GM03348 (cell line): ENCODE measurements around the gene BCAP31.
"Not testable (repeated sequence)": the region's sequence is repeated elsewhere in the genome, so short reads cannot be mapped to it uniquely, and the experiment has no call there.

Experiments used
- DNase-seq: peaks from one replicate; pipeline ENCODE4 v3.0.0; 2012; ENCODE audit warnings: low spot score

The BCAP31 gene

DNA sequence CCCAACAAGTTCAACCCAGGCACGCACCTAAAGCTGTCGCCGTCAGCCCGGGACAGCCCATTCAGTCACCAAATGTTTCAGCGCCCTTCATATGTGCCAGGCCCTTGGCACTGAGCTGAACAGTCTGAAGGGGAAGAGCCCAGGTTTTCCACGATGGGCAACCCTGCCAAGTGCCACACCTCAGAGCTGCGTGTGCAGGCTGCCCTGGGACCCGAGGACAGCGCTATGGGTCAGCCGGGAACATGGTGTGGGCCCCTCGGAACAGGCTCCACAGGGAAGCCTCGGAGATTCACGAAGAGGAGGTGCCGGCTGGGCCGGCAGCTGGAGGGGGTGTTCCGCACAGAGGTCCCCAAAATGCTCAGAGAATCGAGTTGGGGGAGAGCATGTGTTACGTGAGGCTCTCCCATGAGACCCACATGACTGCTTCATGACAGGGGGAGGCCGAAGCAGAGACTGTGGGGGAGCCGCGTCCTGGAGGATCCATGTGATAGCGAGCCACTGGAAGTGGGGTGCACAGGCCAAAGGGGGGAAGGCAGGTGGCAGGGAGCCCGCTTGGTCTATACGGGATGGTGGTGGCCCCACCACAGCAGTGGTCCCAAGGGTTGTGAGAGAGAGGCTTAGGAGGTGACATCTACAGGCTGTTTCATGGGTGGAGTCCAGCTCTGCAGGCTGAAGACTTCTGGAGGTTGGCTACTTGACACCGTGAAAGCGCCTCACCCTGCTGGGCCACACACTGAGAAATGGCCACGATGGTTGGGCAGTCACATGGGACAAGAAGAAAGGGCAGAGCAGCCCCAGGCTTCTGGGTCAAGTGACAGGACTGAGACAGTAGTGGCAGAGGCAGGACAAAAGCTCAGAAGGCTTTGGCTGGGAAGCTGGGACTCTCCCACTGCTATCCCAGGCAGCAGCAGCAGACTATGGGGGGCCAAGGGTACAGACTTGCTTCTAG is 14.2 kb downstream of the BCAP31 start:
- DNase-seq, result no peak

DNA sequence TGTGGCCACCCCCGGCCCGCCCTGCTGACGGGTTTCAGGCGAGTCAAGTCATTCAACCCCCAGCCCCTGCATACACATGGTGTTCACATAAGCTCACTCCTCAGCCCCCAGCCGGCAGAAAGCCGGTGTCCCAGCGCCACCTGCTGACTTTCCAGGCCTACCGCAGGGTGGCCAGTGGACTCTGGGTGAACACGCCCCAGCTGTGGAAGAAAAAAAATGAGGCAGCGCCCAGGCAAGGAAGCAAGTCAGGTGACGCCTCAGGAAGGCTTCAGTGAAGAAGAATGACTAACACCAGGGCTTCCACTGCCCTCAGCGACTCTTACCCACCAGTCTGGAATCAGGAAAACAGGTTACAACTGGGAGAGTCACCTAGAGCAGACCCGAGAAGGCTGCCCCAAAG is 15.8 kb downstream of the BCAP31 start:
- DNase-seq, result peak; percentile 58

DNA sequence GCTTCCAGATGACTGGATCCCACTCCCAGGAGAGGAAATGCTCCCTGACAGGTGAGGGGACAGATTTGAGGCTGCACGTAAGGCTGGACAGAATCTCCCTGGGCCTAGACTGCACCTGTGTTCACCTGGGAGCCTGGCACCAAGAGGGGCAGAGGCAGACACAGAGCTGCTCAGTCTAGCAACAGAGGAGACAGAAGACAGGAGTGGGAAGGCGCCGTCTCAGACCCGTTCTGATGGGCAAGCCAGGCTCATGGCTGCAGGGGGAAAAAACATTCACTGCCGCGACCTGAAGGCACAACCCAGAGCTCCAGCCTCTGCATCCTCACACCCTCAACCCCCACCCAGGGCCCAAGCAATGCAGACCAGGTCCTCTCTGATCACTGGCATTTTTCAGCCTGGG is 16.8 kb downstream of the BCAP31 start:
- no peak for DNase-seq

DNA sequence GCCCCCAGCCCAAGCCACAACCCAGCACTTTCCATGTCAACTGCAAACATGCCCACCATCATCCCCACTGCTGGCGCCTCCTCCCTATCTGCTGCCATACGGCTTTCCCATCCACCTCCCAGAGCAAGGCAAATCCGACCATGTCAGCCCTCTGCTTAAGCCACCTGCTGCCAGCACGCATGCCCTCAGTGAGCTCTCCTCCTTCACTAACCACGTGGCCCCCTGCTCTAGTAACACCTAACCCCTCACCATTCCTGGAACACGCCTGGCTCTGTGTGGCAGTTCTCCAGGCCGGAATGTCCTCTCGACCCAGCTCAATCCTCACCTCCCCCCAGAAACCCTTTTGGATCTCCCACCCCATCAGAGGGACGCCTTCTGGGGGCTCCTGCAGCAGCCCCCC is 17.4 kb downstream of the BCAP31 start:
- no peak for DNase-seq

DNA sequence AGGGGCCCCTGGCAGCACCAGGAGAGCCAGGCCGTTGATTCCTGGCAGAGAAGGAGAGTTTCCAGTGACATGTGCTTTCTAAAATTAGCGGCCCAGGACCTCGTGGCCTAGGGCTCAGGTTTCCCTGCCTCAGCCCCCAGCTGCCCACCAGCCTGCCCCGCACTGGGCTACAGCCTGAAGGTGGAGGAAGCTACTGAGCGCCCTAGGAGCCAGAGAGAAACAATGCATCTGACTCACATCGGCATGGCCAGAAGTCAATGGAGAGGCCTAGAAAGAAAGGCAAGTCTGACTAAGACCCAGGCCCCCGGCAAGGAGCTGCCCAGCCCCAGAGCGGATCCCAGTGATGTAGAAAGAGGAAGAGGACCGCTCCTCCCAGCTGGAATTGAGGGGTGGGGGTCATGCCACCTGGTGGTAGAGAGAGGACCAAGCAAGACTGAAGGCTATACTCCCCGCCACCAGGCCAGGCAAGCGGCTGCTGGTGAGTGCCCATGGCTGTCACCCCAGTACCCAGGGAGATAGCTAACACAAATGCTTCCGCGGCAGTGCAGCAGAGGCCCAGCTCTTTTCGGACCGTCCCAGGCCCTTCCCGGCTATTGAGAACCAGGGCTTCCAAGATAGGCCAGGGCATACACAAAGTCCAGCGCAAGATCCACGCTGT is 18.7 kb downstream of the BCAP31 start:
- DNase-seq, result not testable (repeated sequence)

DNA sequence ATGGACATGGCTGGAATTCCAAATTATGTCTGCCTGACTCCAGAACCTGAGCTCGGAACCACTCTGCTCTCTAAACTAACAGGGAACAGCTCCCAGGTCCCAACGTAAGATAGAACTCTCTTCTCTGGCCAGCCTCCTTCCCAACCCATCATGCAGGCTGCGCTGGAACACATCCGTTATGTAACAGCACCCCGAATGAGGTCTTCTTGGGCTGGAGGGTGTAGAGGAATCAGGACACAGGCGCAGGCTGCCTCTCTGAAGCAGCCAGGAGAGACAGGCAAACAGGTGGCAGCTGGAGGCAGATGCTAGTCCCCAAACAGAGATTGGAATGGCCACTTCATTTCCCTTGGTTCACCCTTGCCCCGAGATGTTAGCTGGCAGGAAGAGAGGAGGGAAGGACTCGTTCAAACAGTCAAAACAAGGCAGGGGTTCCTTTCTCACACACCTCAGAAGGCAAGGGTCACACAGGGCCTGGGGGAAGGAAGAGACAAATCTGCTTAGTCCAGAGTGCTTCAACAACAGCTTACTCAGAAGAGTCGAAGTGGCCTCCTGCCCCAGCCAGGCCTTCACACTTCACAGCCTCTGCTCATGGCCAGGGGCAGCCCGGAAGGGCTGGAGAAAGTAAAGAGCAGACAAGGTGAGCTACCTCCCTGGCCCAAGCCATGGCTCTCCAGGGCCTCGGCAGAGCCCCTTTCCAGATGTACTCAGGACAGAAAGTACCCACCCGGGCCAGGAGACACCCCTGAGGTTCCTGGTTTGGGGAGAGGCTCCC is 19.4 kb downstream of the BCAP31 start:
- DNase-seq, result not testable (repeated sequence)

DNA sequence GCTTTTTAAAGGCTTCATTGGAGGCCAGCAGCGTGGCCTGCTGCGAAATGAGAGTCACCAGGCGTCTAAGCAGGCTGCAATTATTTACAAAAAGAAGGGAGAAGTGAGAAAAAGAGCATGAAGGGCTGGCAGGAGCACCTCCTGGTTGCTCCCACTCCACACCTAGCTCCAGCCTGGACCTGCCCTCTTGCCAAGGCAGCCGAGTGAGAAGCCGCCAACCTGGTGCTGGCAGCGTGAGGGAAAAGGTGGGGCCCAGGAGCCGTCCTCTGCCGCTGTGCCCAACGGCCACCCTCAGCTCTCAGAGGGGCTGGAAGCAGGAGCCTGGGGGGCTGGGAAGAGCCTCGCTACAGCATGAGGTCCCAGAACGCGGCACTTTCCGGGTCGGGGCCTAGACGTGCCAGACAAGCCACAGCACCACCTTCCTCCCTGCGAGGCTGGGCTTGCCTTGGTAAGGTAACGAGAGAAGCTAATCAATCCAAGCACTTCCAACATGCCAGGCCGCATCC is 20.1 kb downstream of the BCAP31 start:
- DNase-seq, result no peak

DNA sequence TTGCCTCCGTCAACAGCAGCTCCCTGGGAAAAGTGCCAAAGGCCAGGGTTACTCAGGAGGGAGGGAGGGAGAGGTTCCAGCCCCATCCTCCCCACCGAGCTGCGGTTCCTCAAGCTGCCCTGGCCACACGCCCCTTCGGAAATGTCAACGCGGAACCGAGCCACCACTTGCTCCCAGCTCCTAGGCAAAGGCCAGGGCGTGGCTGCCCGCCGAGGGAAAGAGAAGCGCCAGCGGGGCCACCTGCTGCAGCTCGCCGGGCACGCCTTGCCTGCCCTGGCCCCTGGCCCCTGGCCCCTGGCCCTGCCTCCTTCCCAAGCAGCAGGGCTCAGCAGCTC is 21.2 kb downstream of the BCAP31 start:
- no peak for DNase-seq

DNA sequence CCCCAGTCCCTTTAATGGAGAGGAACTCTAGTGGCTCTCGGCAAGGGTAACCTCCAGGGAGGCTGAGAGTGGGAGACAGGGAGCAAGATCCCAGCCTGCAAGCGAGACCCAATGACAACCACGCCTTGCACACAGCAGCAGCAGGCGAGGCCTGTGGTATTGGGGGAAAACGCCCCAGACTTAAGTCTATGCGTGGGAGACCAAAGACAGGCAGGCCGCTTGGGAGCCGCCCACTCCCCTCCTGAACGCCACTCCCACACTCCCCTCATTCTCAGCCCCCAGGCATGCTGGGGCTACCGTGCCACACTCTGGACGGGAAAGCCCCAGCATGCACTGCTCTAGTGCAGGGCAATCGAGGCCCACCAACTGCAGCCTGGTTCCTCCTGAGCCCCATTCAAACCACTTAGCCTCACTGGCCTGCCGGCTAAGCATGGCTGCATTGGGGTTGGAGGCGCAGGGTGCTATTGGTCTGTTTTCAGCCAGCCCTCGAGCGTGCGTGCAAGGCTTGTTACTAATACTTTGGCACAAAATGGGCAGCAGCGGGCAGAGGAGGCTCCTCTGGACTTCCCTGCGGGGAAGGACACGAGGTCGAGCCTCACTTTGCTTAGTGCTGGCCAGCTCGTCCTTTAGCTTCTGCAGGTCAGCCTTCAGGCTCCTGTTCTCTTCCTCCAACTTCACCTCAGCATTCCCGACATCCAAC is 21.7 kb downstream of the BCAP31 start:
- DNase-seq, result no peak

DNA sequence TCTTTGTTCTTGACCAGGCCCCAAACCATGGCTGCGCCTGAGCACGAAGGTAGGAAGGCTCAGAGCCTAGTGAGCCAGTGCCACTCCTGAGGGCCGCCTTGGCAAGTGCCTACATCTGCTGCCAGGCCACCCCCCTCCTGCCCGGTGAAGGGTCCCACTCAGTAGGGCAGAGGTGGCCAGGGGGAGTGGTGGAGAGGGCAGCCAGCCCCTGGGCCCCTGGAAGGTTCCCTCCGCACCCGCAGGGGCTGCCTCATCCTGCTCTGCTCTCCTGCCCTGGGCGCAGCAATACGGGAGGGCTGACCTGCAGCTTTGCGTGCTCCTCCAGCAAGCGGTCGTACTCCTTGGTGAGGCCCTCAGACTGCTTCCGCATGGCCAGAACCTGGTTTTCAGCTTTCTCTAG is 22.5 kb downstream of the BCAP31 start:
- no peak for DNase-seq

DNA sequence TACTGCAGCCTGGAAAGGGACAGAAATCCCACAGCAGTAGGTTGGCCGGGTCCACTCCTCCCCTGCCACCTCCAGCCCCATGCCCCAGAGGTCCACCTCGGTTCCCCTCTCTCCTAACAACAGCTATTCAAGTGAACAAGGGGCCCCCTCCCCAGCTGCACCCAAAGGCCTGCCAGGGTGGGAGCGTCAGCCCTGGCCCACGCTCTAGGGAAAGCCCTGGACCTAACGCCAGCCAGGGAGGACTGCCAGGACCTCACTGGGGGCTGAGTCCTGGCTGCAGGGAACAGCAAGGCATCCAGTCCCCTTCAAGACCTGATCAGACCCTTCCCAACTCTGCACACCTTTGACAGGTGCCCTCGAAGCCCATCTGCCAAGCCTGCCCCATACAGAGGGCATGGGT is 23.2 kb downstream of the BCAP31 start:
- DNase-seq, result no peak

DNA sequence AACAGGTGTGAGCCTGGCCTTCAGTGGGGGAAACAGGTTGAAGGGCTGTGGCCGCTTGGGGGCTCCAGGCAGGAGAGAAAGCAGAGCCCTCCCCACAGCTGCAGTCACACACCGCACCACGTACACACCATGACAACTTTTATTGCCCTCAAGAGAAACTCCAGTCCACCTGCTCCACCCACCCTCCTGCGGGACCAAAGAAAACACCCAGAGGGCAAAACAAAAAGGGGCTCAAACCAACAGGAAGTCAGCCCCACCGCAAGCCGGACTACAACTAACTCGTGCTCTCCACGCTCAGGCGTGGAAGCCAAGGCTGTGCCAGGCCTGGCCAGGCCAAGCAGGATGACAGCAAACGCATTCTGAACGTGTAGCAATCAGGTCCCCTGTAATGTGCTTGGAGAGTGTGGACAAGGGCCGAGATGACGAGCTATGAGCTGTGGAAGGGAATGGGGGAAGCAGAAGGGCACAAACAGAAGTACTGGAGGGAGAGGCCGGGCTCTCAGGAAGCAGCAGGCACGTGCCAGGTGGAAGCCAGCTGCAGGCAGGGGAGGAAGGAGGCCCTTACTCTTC is 23.7 kb downstream of the BCAP31 start:
- no peak for DNase-seq

DNA sequence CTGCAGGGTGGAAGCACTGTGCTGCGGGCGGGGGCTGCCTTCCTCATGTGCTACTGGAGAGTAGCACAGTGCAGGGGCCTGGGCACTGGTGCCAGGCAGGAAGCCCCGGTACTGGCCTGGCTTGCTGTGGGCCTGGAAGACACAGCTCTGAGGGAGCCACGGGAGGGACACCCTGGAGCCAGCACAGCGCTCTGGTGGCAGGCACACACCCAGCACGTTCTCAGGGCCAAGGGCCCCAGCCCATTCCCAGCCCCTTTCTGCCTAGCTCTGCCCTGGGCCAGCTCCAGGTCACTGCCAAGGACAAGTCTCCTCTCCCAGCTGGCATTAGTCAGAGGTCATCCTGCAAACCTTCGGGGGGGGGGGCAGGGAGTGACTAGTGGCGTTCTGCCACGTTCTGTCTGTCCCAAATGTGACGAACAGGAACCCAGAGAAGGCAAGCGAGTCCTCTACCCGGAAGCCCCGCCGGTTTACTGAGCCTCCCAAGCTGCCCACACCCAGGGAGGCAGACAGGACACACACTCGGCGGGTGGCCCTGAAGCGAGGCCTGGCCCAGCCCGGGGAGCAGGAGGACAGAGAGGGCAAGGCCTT is 24.3 kb downstream of the BCAP31 start:
- not testable (repeated sequence) for DNase-seq

DNA sequence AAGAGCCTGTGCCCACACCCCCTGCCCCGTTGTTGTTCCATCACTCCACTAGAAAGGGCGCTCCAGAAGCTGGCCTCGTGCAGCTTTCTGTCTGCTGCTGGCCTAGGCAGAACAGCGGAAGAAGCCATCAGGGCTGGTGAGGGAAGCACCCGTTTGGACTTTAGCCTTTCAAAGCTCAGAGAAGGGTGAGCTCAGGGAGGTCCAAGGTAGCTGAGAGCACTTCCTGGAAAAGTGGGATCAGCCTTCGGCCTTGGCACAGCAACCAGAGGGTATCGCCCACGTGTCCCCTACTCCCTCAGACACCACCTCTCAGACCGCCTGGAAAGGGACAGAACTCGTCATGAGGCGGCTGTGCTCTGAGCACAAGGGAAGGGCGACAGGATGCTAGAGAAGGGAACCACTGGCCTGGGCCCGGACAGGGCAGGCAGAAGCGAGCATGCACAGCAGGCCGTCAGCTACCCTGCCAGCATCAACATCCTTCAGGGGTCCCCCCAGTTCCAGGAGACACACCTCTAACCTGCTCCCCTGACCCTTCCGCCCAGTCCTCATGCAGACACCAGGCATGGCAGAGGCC is 24.9 kb downstream of the BCAP31 start:
- not testable (repeated sequence) for DNase-seq

DNA sequence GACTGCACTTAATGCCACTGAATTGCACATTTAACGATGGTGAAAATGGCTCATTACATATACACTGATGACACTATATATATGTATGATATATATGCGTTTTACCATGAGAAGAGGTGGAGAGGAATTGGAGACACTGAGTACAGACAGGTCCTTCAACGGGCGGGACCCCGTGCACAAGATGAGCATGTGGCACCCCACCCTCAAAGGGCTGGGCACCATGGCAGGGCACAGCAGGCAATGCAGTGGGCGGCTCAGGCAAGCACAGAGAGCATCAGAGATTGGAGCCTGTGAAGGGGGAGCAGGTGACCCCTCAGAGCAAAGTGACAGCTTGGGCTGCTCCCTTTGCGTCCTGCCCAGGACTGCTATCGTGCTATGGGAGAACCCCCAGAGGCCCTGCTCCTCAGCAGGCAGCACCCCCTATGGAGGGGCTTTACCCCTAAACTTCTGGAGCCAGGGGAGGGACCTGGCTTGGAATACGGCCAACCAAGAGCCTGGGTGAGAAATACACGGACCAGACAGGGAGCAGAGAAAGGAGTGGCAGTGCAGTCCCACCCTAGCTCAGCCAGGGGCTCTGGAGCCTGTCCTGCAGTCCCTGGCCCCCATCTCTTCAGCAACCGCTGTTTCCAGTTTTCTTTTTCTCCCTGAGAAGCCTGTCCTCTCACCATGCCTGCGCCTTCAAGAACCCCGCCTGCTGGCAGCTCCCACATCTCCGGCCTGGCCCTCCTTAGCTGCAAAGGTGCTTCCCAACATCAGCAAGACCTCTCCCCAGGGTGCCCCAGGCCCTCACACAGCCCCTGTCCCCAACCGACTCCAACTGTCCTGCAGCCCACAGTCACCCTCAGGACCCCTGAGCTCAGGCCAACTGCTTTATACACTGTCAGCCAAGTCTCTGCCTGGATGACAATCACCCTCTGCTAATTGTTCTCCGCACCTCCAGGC is 26.0 kb downstream of the BCAP31 start:
- no peak for DNase-seq

DNA sequence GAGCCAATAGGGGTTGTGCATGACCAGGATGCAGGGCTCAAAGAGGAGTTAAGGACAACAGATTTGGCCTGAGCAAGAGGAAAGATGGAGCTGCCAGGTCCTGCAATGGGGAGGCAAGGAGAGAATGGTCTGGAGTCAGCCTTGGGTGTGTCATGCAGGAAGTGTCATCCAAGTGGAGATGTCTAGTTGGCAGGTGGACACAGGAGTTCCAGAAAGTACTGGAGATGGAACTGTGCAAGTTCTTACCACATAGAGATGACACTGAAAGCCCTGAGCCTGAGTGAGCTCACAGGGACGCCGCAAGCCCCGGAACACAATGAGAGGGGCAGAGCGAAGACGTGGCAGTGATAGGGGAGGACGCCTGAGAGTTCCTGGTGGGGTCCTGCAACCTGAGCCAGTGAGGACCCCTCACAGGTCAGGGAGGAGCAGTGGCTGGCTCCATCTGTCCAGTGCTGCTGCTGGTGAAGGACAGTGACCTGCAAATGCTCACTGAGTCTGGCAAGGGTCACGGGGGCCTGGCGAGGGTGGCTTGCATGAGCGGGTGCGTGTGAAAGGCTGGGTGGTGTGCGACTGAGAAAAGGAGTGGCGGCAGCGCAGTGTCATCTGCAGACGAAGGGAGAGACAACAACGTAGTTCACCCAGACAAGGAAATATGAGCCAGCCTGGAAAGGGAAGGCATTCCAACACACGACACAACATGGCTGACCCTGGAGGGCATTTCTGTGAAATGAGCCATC is 27.0 kb downstream of the BCAP31 start:
- not testable (repeated sequence) for DNase-seq

DNA sequence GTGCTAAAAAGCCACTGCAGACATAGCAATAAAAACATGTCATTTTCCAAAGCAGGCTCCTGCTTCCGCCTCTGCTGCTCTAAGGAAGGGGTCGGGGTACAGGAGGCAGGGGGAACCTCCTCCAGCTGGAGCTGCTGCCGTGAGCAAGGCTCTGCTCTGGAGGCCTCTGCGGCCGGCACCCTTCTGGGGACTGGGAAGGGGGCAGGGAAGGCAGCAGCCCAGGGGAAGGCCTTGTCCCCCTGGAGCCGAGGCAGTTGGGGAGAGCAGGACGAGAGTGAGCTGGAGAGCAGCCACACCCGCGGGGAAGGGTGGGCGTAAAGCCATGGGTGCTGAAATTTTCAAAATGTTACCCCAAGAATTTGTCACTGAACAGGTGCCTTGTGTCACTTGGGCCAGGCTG is 27.6 kb downstream of the BCAP31 start:
- DNase-seq, result not testable (repeated sequence)

DNA sequence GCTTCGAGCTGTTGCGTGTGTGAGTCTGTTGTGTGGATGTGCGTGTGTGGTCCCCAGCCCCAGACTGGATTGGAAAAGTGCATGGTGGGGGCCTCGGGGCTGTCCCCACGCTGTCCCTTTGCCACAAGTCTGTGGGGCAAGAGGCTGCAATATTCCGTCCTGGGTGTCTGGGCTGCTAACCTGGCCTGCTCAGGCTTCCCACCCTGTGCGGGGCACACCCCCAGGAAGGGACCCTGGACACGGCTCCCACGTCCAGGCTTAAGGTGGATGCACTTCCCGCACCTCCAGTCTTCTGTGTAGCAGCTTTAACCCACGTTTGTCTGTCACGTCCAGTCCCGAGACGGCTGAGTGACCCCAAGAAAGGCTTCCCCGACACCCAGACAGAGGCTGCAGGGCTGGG is 28.1 kb downstream of the BCAP31 start:
- no peak for DNase-seq

DNA sequence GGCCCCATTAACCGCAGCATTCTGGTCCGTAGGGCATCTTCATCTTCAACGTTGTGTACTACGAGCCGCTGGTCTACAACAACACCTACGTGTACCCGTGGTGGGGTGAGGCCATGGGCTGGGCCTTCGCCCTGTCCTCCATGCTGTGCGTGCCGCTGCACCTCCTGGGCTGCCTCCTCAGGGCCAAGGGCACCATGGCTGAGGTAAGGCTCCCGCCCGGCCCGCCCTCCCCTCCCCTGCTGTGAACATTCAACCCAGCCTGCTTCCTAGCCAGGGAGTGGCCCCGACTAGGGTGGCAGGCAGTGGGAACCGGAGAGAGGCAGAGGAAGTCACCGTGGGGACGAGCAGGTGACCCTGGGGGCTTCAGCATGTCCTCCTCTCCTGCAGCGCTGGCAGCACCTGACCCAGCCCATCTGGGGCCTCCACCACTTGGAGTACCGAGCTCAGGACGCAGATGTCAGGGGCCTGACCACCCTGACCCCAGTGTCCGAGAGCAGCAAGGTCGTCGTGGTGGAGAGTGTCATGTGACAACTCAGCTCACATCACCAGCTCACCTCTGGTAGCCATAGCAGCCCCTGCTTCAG is 29.4 kb downstream of the BCAP31 start:
- no peak for DNase-seq
